HuH-7 (cell line): ENCODE data around the gene CAPRIN2.

Source experiments
- DNase-seq: peaks from one replicate; pipeline ENCODE4 v3.0.0; 2011; ENCODE audit warnings: low spot score

The CAPRIN2 gene, protein sequence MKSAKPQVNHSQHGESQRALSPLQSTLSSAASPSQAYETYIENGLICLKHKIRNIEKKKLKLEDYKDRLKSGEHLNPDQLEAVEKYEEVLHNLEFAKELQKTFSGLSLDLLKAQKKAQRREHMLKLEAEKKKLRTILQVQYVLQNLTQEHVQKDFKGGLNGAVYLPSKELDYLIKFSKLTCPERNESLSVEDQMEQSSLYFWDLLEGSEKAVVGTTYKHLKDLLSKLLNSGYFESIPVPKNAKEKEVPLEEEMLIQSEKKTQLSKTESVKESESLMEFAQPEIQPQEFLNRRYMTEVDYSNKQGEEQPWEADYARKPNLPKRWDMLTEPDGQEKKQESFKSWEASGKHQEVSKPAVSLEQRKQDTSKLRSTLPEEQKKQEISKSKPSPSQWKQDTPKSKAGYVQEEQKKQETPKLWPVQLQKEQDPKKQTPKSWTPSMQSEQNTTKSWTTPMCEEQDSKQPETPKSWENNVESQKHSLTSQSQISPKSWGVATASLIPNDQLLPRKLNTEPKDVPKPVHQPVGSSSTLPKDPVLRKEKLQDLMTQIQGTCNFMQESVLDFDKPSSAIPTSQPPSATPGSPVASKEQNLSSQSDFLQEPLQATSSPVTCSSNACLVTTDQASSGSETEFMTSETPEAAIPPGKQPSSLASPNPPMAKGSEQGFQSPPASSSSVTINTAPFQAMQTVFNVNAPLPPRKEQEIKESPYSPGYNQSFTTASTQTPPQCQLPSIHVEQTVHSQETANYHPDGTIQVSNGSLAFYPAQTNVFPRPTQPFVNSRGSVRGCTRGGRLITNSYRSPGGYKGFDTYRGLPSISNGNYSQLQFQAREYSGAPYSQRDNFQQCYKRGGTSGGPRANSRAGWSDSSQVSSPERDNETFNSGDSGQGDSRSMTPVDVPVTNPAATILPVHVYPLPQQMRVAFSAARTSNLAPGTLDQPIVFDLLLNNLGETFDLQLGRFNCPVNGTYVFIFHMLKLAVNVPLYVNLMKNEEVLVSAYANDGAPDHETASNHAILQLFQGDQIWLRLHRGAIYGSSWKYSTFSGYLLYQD

DNA sequence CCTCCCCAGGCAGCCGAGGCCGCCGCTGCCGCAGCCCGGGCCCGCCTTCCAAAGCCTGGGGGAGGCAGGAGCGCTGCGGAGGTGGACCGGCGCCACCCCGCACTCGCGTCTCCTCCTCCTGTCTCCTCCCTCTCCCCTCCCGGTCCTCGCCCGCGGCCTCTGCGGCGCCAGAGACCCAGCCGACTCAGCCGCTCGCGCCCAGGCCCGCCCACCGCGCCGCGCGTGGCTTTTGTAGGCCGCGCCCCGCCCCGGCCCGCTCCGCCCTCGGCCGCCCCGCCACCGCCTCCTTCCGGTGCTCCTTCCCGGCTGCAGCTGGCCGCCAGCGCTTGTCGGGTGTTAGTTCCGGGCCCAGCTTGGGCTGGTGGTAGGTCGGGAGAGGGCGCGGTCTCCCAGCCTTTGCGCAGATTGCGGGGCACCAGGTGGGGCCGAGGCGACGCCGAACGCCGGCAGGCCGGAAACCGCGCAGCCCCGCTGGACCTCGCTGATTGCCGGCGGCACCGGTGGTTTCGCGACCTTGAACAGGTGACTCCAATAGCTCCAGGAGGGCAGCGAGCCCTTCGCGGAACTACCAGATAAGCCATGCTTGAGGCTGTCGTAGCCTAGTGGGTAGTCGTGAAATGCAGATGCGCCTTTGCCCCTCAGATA, at the start of gene CAPRIN2:
Gene CAPRIN2, minus strand, starts transcription at position 202 of the 645 bp plus-strand sequence. CDS start 1,431 bp downstream, outside the sequence.
- peak; percentile 92 for DNase-seq

DNA sequence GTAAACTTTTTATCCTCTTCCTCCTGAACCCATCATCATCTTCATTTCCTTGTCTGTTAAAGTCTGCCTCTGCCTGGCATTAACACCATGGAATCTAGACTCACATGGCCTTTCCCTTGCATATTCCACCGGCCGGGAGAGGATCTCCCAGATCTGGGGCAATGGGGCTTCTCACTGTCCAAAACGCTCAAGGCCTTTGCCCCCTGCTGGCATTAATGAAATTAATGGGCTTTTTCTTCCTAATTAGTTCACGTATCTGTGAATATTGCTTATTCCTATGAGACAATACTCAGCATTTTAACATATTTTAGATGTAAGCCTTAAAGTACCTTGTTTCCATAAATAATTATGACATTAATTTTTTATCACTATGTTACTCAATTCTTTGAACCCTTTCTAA, 42.9 kb upstream of the CAPRIN2 start:
- DNase-seq = no peak

DNA sequence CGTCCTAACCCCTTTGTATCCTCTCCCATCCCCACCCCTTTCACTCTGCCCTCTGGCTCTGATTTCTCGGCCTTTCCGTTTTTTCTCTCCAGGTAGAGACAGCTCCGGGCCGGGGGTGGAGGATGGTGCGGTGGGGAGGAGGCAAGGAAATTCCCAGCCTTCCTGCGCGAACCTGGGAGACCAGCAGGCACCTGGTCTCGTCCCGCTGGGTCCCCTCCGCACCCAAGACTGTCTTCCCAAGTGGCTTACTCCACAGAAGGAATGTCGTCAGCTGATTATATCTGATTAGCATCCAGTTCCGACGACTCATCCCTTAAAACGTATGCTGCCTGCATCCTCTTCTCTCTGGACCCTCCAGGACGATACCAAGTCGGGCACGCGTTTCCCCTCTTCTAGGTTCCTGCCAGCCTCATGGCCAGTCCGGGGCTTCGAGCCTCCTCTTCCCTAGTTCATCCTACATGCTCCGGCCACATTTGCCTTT, 42.2 kb upstream of the CAPRIN2 start:
- peak; percentile 53 for DNase-seq

DNA sequence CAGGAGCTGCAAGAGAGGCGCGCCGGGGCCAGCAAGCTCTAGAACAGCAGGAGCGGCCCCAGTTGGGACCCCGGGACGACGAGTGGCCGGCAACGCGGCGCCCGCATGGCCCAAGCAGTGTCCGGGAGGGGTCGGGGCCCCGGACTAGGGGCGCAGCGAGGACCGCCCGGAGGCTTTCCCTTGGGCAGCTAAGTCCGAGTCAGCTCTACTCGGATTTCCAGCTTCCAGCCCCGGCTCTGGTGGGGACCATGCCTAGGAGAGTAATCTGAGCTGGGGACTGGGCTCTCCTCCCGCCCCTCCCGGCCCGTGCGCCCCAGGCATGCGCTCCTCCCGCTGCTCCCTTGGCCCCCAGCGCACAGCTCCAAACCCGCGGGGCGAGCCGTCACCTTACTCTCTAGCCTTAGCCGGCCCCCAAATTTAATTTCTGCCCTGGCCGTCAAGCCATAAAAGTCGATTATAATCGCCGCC, 41.6 kb upstream of the CAPRIN2 start:
- peak; percentile 67 for DNase-seq

DNA sequence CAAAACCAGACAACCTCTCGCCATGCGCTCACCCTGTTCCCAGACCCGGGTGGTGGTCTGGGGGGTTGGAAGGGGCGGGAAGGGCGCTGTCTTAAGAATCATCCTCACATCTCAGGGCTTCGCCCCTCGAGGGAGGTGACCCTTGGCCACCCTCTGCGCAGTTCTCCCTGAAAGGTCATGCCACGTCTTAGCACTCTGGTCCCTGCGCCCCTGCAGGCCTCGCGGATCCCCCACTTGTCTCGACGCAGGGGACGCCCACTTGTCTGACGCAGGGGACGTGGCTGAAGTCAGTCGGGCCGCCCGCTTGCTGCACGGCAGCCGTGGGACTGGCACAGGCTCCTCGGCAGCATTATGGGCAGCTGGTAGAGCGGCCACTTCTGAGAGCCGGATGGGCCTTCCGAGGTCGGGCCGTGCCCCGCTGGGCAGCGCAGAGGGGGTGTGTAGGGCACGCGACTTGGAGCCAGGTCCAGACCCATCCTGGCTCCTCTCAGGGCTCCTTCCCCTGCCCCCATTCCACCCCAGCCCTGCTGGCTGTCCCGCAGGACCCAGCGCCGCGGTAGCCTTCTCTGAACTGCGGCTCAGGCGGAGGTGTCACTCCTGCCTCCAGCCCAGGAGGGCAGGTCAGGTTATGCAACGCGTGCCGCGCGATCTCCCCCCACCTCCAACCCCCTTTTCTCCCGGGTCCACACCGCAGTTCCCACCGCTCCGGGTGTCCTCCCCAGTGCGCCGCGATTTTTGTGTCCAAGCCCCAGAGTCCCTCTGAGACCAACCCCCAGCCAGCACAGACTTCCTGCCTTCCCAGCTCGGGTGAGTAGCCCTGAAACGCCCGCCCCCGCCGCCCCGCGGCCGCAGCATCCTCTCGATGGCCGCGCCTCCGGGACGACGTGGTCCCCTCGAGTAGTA, 40.9 kb upstream of the CAPRIN2 start:
- DNase-seq = peak; percentile 59

DNA sequence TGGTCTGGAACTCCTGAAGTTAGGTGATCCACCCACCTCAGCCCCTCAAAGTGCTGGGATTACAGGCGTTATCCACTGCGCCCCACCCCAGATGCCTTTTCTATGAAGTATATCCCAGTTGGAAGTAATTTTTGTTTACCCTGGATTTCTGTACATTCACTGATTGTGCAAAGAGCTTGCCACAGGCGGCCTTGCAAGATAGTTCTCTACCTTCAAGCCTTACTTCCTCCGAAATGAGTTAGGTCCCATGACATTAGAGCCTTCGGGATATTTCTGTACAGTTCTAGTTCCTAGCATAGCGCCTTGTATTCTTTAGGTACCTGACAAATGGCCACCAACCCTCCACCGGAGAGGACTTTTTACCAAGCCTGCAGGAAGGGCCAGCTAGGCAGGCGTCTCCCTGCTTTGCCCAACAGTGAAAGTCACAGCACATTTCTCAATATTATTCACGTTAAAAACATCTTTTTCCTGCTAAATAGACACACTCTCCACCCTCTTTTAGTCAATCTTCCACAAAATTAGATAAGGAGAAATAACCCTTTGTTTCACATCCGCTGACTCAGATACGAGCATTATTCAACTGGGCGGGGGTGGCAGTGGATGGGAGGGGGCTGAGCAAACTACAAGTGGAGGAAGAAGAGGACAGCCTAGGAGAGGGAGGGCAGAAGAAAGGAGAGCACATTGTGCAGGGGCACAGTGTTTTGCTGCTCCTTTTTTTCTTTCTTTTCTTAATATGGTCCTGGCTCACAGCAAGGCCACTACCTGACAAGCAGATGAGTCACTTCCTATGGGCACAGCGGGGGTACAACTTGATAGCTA, 40.0 kb upstream of the CAPRIN2 start:
- DNase-seq = no peak

DNA sequence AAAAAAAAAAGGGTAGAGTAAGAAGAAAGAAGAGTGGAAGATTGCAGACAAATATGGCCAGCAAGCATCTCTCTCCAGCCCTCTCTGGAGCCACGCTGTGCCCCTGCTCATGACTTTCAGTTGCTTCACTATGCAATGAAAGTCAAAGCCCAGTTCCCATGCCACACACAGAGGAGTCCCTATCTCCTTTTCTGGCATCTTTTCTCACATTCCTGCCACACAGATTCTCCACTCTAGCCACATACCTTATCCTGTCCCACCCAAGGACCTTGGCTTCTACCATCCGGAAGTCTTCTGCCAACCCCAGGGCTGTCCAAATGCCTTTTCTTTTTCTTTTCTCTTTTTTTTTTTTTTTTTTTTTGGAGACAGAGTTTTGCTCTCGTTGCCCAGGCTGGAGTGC, 39.3 kb upstream of the CAPRIN2 start:
- no peak for DNase-seq

DNA sequence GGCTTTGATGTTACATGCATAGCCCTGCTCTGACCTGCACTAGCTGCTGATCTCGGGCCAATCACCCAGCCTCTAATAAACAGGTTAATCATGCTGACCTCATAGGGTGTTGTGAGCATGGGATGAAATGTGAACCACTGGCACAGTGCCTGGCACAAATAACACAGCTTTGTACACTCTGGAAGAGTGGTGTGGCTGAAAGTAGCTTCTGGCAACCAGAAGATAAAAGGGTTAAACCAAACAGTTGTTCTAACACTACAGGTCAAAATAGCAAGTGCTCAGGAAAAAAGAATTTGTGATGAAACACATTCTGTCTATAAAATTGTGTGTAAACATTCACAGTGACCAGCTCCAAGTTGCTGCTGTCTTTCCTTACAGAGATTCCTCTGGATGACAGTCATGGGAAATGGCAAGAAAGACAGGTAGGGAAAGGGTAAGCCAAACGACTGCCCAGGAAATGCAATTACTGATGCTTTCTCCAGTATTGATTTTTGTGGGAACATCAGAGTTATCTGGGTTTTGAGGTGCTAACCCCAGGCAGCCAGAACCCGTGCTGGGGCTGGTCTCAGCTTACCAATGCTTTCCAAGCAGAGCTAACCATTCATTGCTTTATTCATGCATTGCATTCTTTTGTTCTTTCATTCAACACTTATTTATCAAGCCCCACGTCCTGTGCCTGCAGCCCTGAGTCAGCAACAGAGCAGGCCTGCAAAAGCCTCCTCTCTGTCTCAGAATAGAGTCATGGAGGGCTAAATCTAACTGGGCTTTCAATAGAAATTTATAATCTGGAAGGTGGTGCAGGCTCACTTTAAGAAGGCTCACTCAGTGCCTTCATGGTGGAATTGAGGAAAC, 38.1 kb upstream of the CAPRIN2 start:
- DNase-seq = no peak

DNA sequence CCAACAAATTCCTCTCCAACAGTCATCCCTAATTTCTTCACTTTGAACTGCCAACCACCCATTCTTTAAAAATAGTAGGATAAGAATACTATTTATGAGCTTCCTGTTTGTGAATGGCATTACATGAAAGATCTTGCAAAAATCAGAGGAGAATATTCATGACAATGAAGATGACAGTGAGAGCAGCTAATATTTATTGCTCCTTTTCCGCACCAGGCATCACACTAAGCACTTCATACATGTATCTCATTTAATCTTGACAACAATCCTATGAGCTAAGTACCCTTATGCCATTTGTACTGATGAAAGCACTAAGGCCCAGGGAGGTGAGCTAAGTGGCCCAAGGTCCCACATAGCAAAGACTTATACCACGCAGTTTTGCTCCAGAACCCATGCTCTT, 37.3 kb upstream of the CAPRIN2 start:
- no peak for DNase-seq

DNA sequence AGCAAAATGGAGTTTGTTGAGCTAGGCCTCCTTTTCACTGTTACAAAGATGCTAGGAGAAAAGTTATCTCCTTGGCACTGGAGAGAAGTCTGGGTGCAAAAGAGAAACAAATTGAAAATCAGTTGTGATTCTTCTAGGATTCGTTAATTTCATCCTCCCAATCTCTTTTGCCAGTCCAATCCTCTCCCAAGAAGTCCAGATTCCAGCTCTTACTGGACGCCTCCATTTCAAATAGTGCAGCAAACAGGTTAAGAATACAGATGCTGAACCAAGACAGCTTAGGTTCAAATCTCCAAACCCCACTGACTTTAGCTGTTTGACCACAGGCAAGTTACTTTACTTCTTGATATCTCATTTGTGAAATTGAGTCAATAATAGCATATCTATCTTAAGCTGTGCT, 34.0 kb upstream of the CAPRIN2 start:
- no peak for DNase-seq

DNA sequence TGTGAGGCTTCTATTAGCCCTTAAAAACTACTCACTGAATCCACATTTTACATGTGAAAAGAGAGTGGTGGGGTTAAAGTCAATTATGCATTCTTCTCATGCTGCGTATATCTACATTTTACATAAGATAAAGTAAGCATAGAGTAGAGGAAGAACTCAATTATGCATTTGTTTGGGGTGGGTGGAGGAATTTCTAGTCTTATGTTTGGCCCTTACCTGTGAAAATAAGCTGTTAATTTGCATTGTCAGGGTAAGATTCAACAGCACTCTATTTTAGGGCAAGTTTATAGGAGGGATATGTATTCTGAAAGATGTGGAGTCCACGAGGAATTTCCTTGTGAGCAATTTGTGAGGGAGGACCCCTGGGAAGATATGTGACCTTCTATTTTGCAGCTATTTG, 30.9 kb upstream of the CAPRIN2 start:
- DNase-seq = no peak

DNA sequence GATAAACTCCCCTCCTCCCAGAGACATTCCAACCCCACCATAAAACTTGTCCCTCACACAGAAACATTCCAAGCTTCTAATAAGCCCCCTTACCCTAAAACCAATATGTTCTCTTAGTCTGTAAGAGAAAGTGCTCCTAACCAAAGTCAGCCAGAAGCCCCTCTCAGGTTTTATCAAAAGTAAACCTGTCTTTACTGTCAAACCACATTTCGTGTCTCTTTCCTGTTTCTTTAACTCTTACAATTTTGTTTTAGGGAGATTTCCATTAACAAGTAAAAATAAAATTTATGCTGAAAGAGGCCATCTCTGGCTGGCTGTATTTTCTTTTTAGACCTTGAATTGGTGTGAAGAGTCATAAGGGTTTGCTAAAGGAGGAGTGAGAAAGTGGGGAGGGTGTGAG, 29.8 kb upstream of the CAPRIN2 start:
- no peak for DNase-seq

DNA sequence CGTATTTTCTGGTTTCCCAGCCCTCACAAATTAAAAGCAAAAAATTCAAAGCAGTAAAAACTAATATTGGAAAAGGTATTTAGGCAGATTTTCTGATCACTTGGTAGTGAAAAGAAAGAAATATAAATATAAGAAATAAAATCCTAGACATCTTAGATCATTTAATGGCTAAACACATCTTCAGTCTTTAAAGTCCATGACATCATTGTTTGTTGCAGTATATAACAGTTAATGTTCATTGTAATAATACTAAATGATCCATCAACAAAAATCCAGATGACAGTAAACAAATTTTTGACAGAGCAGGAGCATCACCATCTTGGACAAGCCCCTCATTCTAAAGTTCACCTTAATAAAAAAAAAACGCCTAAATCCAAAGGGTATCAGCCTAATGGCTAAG, 29.2 kb upstream of the CAPRIN2 start:
- no peak for DNase-seq

DNA sequence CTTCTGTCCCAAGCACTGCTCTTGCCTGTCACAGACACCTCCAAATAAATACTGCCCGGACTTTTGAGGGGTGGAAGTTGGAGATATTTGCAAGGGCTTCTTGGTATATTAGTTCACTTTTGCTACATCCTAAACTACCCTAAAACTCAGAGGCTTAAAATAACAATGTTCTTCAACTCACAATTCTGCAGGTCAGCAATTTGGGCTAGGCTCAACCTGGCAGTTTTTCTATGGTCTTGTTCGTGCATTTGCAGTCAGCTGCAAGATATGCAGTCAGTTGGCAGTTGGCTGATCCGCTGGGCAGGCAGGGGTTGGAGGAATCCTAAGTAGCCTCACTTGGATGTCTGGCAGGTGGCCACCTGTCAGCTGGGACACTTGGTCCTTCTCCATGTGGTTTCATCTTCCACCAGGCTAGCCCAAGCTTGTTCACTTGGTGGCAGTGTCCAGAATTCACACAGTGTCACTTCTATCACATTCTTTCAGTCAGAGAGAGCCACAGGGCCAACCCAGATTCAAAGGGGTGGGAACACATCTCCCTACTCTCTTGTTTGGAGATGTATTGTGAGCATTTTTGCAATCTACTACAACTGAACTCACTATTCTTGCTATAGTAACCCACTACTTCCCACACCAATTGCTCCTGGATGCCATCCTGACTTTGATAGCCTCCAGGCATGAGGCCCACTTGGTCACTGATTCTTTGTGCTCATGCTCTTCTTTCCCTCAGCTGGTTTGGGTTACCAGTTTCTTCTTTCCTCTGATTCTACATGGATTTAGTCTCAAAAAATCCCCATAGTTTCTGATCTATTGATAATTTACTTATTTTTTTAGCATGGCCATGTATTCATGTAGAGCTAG, 27.8 kb upstream of the CAPRIN2 start:
- DNase-seq = no peak

DNA sequence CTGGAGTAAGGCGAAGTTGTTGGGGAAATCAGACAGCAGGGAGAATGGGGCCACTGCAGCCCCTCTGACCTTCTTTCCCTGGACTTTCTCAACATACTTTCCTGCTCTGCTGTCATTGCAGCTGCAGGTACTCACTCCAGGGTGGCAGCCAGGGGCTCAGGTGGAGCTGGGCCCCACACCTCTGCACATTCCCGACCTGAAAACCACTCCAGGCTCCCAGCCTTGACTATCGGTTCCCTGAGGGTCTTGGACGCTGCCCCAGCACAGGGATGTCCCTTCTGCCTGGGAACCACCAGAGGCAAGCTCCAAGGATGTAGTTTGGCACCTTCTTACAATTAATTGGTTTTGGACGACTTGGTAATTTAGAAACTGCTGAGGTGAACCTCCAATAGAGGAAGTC, 24.8 kb upstream of the CAPRIN2 start:
- no peak for DNase-seq

DNA sequence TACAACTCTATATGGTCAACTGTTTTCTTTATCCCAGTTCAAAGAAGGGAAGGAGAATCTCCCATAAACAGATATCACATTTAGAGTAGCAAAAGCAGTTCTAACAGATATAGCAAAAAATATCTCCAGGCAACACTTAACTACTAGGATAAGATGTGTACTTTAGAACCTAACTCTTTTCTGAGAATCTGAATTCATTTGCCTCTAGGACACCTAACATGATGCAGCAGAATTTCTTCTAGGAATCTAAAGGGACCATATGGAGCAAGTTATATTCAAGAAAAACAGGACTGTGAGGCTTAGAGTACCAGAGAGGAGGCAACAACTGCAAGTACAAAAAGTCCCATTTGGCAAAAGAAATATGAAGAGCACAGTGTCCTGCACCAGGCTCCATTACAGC, 24.4 kb upstream of the CAPRIN2 start:
- DNase-seq = no peak

DNA sequence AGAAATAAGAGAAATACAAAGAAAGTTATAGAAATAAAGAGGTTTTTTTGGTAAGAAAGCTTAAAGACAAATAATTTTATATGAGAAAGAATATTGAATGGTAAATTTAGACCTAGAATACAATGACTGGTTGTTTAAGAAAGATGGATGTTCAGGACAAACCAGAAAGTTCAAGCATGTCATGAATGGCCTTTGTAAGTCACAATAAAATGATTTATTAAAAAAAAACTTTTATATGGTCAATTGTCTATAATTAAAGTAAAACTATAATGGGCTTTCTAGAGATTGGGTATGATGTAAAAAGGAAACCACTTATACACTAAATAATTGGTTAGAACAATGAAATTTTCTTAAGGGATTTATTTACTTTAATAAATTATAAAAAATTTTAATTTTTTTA, 19.8 kb upstream of the CAPRIN2 start:
- DNase-seq = no peak

DNA sequence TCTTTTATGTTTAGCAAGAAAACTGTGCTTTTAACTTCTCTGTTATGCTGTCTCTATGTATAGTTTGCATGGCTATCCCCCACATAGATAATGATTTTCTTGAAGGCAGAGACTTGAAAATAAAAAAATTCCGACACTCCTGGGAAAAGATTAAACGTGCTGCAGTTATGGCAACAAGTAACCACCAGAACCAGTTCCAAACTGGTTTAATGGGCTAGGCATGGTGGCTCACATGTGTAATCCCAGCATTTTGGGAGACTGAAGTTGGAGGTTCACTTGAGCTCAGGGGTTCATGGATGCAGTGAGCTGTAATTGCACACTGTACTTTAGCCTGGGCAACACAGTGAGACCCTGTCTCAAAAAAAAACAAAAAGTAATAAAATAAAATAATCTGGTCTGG, 15.1 kb upstream of the CAPRIN2 start:
- no peak for DNase-seq
